Pancreas (tissue), 10 donors: ENCODE data around the gene CEBPB. TPM values are rescaled to one million over a fixed set of nuclear protein-coding genes. Genes with fewer than 3 reads are reported as not detected.

Experiments
- ATAC-seq, 4 donors: fragments of 200-7000 bp; cut with Tn5 transposase; one replicate each; pipeline versions ENCODE4 v1.8.0 to v1.9.1; 2020; ENCODE audit warnings: mild to moderate bottlenecking in 4 of 4, moderate library complexity in 4 of 4
- DNase-seq, 6 donors: peaks; one replicate each; pipeline ENCODE4 v3.0.0-alpha.2; 2020
- FAIRE-seq: peaks from 2 replicates; lab custom pipeline; 2012; peaks lifted over from hg19 to GRCh38; lab: Jason Lieb, UNC
- H3K27ac ChIP-seq, 4 donors: fragments of 200-600 bp; sonication (generic); 1 replicate in 3 of 4; 2 replicates in 1 of 4; pipeline versions ENCODE4 v1.5.0 to v1.8.0; 2020
- H3K27me3 ChIP-seq, 4 donors: fragments of 200-600 bp; one replicate each; pipeline ENCODE4 v1.8.0; 2021
- H3K36me3 ChIP-seq, 3 donors: fragments of 200-600 bp; sonication (generic) in 1 of 3; one replicate each; pipeline versions ENCODE4 v1.5.0 to v1.8.0; 2020 to 2021
- H3K4me1 ChIP-seq, 3 donors: fragments of 200-600 bp; one replicate each; pipeline ENCODE4 v1.8.0; 2021
- H3K4me3 ChIP-seq, 4 donors: fragments of 200-600 bp; sonication (generic) in 2 of 4; one replicate each; pipeline versions ENCODE4 v1.5.0 to v1.8.0; 2020 to 2021
- H3K9me3 ChIP-seq, 4 donors: fragments of 200-600 bp; one replicate each; pipeline ENCODE4 v1.8.0; 2021
- WGBS, 2 donors: extraction: QIAGEN DNeasy Blood & Tissue Kit; methylation state at CpG; one replicate each; pipeline ENCODE4 v1.1.7; 2013; 5-methylcytosine and 5-hydroxymethylcytosine counted together
- intact Hi-C, 3 donors: fragments of 100-400 bp; cut with DNase I; formaldehyde crosslinking; loops; one replicate each; pipeline versions ENCODE4 v1.11.1 to v1.14.2; 2022
- polyA plus RNA-seq, 2 donors: library from polyadenylated mRNA; stranded (reverse); fragments of 200-250 nt; gene quantifications; one replicate each; pipeline ENCODE4 v1.2.3, GENCODE V29; 2013
- total RNA-seq, 6 donors: library from RNA; stranded (reverse); fragmentation: NEBNext Ultra II Directional in 4 of 6; extraction: Animal tissue kit (Norgen Biotek cat#: 25700) in 4 of 6; gene quantifications; one replicate each; pipeline versions ENCODE4 v1.2.1 to v1.2.4, GENCODE V29; 2021 to 2023
- TF ChIP-seq, protein P1 (sequence below), 4 donors: fragments of 200-600 bp; sonication (generic) in 3 of 4; IDR thresholded peaks; one replicate each; pipeline versions ENCODE4 v1.5.0 to v1.8.0; 2021; ENCODE audit warnings: antibody characterized with exemption in 4 of 4
- donor health status: healthy with polysubstance abuse.
- donor health status: DM: no; HTN: no; CAD: no; lungs with moderate emphysema.
- donor health status: DM: no; HTN: no; CAD: no.
- donor health status: control.
- donor health status: control.
- donor health status: Bipolar disorder and iron deficiency.
- donor health status: DM: yes; HTN: yes; CAD: no.
- donor health status: DM: no; HTN: no; CAD: no.
- donor health status: DM: no; HTN: no; CAD: no.
- donor health status: DM: yes; HTN: yes; CAD: no.

The CEBPB gene
- total and polyA plus RNA-seq, 8 donors: 10.9 to 83.4 (median 31.2) TPM

- Histone ChIP-seq H3K36me3 (no peaks in the 10 kb centered on the region), H3K27ac (no peak overlapping the region), H3K4me1 (no peaks in the 10 kb centered on the region), H3K4me3 (no peak overlapping the region), H3K27me3 (no peaks in the 10 kb centered on the region), H3K9me3 (no peaks in the 10 kb centered on the region)
- DNase-seq (peak in 2 of 6 donors; percentile 26 to 53), ATAC-seq (no peak), FAIRE-seq (no peak)
- TF ChIP-seq, protein P1, sequence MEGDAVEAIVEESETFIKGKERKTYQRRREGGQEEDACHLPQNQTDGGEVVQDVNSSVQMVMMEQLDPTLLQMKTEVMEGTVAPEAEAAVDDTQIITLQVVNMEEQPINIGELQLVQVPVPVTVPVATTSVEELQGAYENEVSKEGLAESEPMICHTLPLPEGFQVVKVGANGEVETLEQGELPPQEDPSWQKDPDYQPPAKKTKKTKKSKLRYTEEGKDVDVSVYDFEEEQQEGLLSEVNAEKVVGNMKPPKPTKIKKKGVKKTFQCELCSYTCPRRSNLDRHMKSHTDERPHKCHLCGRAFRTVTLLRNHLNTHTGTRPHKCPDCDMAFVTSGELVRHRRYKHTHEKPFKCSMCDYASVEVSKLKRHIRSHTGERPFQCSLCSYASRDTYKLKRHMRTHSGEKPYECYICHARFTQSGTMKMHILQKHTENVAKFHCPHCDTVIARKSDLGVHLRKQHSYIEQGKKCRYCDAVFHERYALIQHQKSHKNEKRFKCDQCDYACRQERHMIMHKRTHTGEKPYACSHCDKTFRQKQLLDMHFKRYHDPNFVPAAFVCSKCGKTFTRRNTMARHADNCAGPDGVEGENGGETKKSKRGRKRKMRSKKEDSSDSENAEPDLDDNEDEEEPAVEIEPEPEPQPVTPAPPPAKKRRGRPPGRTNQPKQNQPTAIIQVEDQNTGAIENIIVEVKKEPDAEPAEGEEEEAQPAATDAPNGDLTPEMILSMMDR (IDR thresholded peaks at IDR 0.05): no peak
- 54 to 63% methylated on average over 18 to 19 of the region's 19 CpGs for WGBS, 2 donors
- intact Hi-C loops: no loop called here
Measured at GRCh38 chr20:50233325-50234212, 42.9 kb downstream of the CEBPB start.

GRCh38 chr20:50234288-50234687 lies 43.7 kb downstream of the CEBPB start:
- Histone ChIP-seq H3K4me3 (no peak overlapping the region), H3K27me3 (no peaks in the 10 kb centered on the region), H3K4me1 (no peaks in the 10 kb centered on the region), H3K9me3 (no peaks in the 10 kb centered on the region), H3K36me3 (no peaks in the 10 kb centered on the region), H3K27ac (no peak overlapping the region)
- ATAC-seq (no peak), FAIRE-seq (no peak), DNase-seq (peak in 2 of 6 donors; percentile 12 to 36)
- TF ChIP-seq, protein P1 (IDR thresholded peaks at IDR 0.05): no peak
- 83 to 87% methylated on average over 12 of the region's 12 CpGs for WGBS, 2 donors
- intact Hi-C loops: no loop called here

DNA sequence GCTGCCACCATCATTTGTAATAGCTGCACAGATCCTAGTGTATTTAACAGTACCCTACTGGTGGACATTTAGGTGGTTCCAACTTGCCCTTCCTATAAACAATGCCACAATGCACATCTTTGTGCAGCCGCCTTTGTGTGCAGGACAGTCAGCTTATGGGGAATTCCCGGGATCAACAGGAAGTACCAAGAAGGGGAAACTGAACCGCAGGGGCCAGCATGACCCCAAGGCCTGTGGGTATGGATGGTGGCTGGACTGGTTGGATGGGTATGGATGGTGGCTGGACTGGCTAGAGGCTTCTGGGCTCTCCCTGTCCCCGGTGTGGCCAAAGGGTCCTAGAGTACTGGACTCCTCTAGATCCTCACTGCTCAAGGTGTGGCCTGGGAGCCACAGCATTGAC lies 46.7 kb downstream of the CEBPB start:
- Histone ChIP-seq H3K27ac (no peak overlapping the region), H3K4me3 (no peak overlapping the region), H3K4me1 (no peaks in the 10 kb centered on the region), H3K36me3 (no peaks in the 10 kb centered on the region), H3K9me3 (no peaks in the 10 kb centered on the region), H3K27me3 (no peaks in the 10 kb centered on the region)
- DNase-seq: peak in 2 of 6 donors; percentile 7 to 34
- 60 to 65% methylated on average over 4 of the region's 4 CpGs for WGBS, 2 donors
- ATAC-seq: peak in 3 of 4 donors; percentile 51 to 79 (median 53)
- FAIRE-seq: no peak
- intact Hi-C loops: no loop called here
- TF ChIP-seq, protein P1 (IDR thresholded peaks at IDR 0.05): no peak

DNA sequence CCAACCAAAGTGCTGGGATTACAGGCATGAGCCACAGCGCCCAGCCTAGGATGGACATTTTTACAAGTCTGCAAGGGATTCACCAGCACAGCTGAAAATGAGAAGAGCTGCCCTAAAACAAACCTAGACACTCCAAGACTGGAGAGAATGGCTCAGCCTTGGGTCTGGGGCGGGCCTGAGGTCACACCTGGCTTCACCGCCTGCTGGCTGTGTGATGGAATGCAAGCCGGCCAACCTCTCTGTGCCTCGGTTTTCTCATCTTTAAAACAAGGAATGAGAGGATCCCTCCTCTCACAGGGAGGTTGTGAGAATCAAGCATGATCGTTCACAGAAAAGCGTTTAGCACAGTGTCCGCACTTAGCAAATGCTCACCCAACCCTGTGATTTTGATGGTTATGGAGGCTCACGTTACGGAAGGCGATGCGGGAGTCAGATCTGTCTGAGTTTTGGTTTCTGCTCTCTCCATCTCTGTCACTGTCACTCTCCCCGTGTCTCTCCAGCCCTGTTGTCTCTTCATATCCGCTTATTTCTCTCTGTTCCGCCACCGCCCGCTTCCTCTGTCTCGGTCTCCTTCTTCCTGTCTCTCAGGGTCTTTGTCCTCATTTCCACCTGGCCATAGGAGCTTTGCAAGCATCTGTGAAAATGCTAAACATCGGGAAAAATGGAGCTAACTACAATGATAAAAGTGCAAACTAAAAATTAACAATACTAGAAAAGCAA lies 47.6 kb downstream of the CEBPB start:
- DNase-seq: peak in 2 of 6 donors; percentile 3 to 13
- FAIRE-seq: no peak
- TF ChIP-seq, protein P1 (IDR thresholded peaks at IDR 0.05): no peak
- H3K4me3 ChIP-seq: no peak overlapping the region
- H3K9me3 ChIP-seq: no peaks in the 10 kb centered on the region
- intact Hi-C loops: no loop called here
- H3K36me3 ChIP-seq: no peaks in the 10 kb centered on the region
- peaks cover 0 to 4% (median 0%) of the 10 kb centered on the region in 3 donors for H3K4me1 ChIP-seq
- H3K27me3 ChIP-seq: no peaks in the 10 kb centered on the region
- no peak for ATAC-seq
- H3K27ac ChIP-seq: no peak overlapping the region
- 89 to 90% methylated on average over 19 of the region's 19 CpGs for WGBS, 2 donors
